Adrenal gland (tissue), 12 donors: ENCODE measurements around the gene HOXC13. TPM values are rescaled to one million over a fixed set of nuclear protein-coding genes. Genes with fewer than 3 reads are reported as not detected.

Experiments
- DNase-seq, 7 donors: peaks; one replicate each; pipeline ENCODE4 v3.0.0-alpha.2; 2019 to 2020
- H3K27ac ChIP-seq, 5 donors: fragments of 200-600 bp; sonication (generic) in 4 of 5; 1 replicate in 3 of 5; 2 replicates in 2 of 5; pipeline versions ENCODE4 v1.5.1 to v1.8.0; 2016 to 2020; ENCODE audit warnings: mild to moderate bottlenecking in 1 of 5
- H3K27me3 ChIP-seq: fragments of 200-600 bp; 2 replicates; pipeline ENCODE4 v1.8.0; 2021
- H3K36me3 ChIP-seq, 2 donors: fragments of 200-600 bp; replicated peaks in 1 of 2; 1 replicate in 1 of 2; 2 replicates in 1 of 2; pipeline versions ENCODE4 v1.5.1 to v1.8.0; 2018 to 2022
- H3K4me1 ChIP-seq, 2 donors: fragments of 200-600 bp; replicated peaks in 1 of 2; 1 replicate in 1 of 2; 2 replicates in 1 of 2; pipeline versions ENCODE4 v1.5.1 to v1.8.0; 2018 to 2021
- H3K4me3 ChIP-seq, 4 donors: fragments of 200-600 bp; sonication (generic) in 3 of 4; one replicate each; pipeline ENCODE4 v1.5.1; 2016 to 2018
- H3K9me3 ChIP-seq, 3 donors: fragments of 200-600 bp; sonication (generic) in 1 of 3; replicated peaks in 1 of 3; 1 replicate in 2 of 3; 2 replicates in 1 of 3; pipeline versions ENCODE4 v1.5.1 to v1.8.0; 2016 to 2021
- CTCF ChIP-seq, 6 experiments: fragments of 450-650 bp in 4 of 6; fragments of 200-600 bp in 2 of 6; sonication (generic) in 1 of 6; IDR thresholded peaks; 1 replicate in 5 of 6; 2 replicates in 1 of 6; pipeline versions ENCODE4 v1.5.1 to v1.8.0; 2016 to 2021; ENCODE audit warnings: antibody characterized with exemption in 6 of 6, mild to moderate bottlenecking in 2 of 6, moderate library complexity in 1 of 6
- POLR2A ChIP-seq, 2 donors: fragments of 450-650 bp; IDR thresholded peaks; one replicate each; pipeline ENCODE4 v1.6.1; 2017; ENCODE audit warnings: antibody characterized with exemption in 2 of 2, mild to moderate bottlenecking in 2 of 2, moderate library complexity in 1 of 2
- WGBS, 4 donors: extraction: QIAGEN DNeasy Blood & Tissue Kit in 2 of 4; methylation state at CpG; one replicate each; pipeline versions ENCODE4 v1.1.5 to v1.1.7; 2013 to 2017; 5-methylcytosine and 5-hydroxymethylcytosine counted together
- intact Hi-C, 2 donors: fragments of 100-400 bp; cut with DNase I; formaldehyde crosslinking; loops; one replicate each; pipeline versions ENCODE4 v1.14.1 to v1.15.0; 2022 to 2023
- polyA plus RNA-seq, 3 donors: library from polyadenylated mRNA; stranded (reverse); fragments of 200-250 nt in 2 of 3; fragments of 350-450 nt in 1 of 3; fragmentation: Illumina TruSeq in 1 of 3; extraction: RNeasy Lipid Tissue Mini Kit (QIAGEN cat#74804) in 1 of 3; gene quantifications; one replicate each; pipeline ENCODE4 v1.2.3, GENCODE V29; 2013 to 2014
- total RNA-seq, 9 donors: library from RNA; depleted of rRNA in 4 of 9; stranded (reverse); fragments of >200 nt in 4 of 9; fragments of 120-200 nt in 1 of 9; fragmentation: NEBNext Ultra II Directional in 1 of 9; extraction: Animal tissue kit (Norgen Biotek cat#: 25700) in 1 of 9; gene quantifications; one replicate each; pipeline versions ENCODE4 v1.1.0 to v1.2.4, GENCODE V29; 2013 to 2023
- donor health status: healthy with polysubstance abuse.
- donor health status: Bipolar disorder and iron deficiency.
- donor health status: DM: yes; HTN: yes; CAD: no.
- donor health status: DM: no; HTN: no; CAD: no.
- donor health status: DM: no; HTN: no; CAD: no.
- donor health status: DM: yes; HTN: yes; CAD: no.

Gene HOXC13
- total and polyA plus RNA-seq, 12 donors: 0.11 TPM; not detected in 11

GRCh38 chr12:53955036-53955775 is 16.6 kb downstream of the HOXC13 start:
- peaks cover 100% of the 10 kb centered on the region for H3K27me3 ChIP-seq
- TF ChIP-seq CTCF (IDR thresholded peaks at IDR 0.05): no peak
- TF ChIP-seq POLR2A (IDR thresholded peaks at IDR 0.05): no peak
- H3K9me3 ChIP-seq: no peaks in the 10 kb centered on the region
- WGBS, 4 donors: 5 to 10% (median 6%) methylated on average over 16 to 86 of the region's 86 CpGs
- intact Hi-C loops: no loop called here
- H3K4me1 ChIP-seq: peaks cover 0 to 5% of the 10 kb centered on the region in 2 donors
- no peak for DNase-seq
- no peaks in the 10 kb centered on the region for H3K36me3 ChIP-seq
- H3K27ac ChIP-seq: no peak overlapping the region
- no peak overlapping the region for H3K4me3 ChIP-seq

- H3K9me3 ChIP-seq: no peaks in the 10 kb centered on the region
- intact Hi-C loops: no loop called here
- peaks cover 0 to 5% of the 10 kb centered on the region in 2 donors for H3K4me1 ChIP-seq
- no peak overlapping the region for H3K27ac ChIP-seq
- DNase-seq: no peak
- TF ChIP-seq CTCF (IDR thresholded peaks at IDR 0.05) (no peak), POLR2A (IDR thresholded peaks at IDR 0.05) (no peak)
- H3K27me3 ChIP-seq: peaks cover 100% of the 10 kb centered on the region
- no peak overlapping the region for H3K4me3 ChIP-seq
- WGBS, 4 donors: 10 to 22% (median 12%) methylated on average over 8 to 10 of the region's 10 CpGs
- no peaks in the 10 kb centered on the region for H3K36me3 ChIP-seq
Observed at GRCh38 chr12:53955776-53956250, 17.2 kb downstream of the HOXC13 start.

- no peaks in the 10 kb centered on the region for H3K36me3 ChIP-seq
- no peak overlapping the region for H3K4me3 ChIP-seq
- peaks cover 100% of the 10 kb centered on the region for H3K27me3 ChIP-seq
- 9 to 16% (median 12%) methylated on average over 18 to 25 of the region's 25 CpGs for WGBS, 4 donors
- intact Hi-C loops: no loop called here
- no peak for TF ChIP-seq POLR2A (IDR thresholded peaks at IDR 0.05)
- no peak for TF ChIP-seq CTCF (IDR thresholded peaks at IDR 0.05)
- H3K9me3 ChIP-seq: no peaks in the 10 kb centered on the region
- no peak overlapping the region for H3K27ac ChIP-seq
- no peak for DNase-seq
- H3K4me1 ChIP-seq: peaks cover 0 to 1% of the 10 kb centered on the region in 2 donors
Observed at GRCh38 chr12:53956251-53956887, 17.7 kb downstream of the HOXC13 start.

GRCh38 chr12:53956914-53957536 is 18.4 kb downstream of the HOXC13 start:
- 14 to 31% (median 22%) methylated on average over 2 to 11 of the region's 11 CpGs for WGBS, 4 donors
- intact Hi-C loops: no loop called here
- no peak for TF ChIP-seq POLR2A (IDR thresholded peaks at IDR 0.05)
- no peak for TF ChIP-seq CTCF (IDR thresholded peaks at IDR 0.05)
- H3K4me3 ChIP-seq: no peak overlapping the region
- no peaks in the 10 kb centered on the region for H3K9me3 ChIP-seq
- no peaks in the 10 kb centered on the region for H3K4me1 ChIP-seq
- H3K27me3 ChIP-seq: peaks cover 100% of the 10 kb centered on the region
- no peak for DNase-seq
- H3K36me3 ChIP-seq: no peaks in the 10 kb centered on the region
- no peak overlapping the region for H3K27ac ChIP-seq
